ENCODE measurements around the gene ESPN.
A peak's percentile ranks its signal among the peaks of the same experiment; 100 is the strongest.

Gene ESPN

GRCh38 chr1:6424619-6425593 lies at the start of gene ESPN:
TSS of gene ESPN (plus strand) at chr1:6424776. CDS start at chr1:6424956, 180 bp downstream.
- Histone ChIP-seq H3K4me1 (peaks cover 10% of the 10 kb centered on the region), H3K9me3 (no peaks in the 10 kb centered on the region), H3K36me3 (replicated peaks) (no peaks in the 10 kb centered on the region), H3K27me3 (ENCODE audit: low read depth) (peaks cover 19% of the 10 kb centered on the region), H3K4me3 (peak within 1 kb of the TSS; percentile 24)
- no peak for DNase-seq (ENCODE audit: low spot score in 2 of 2)
- in situ Hi-C loops (cut with MboI; ENCODE audit: low sequenced_read_pairs): no loop called here

- H3K27me3 ChIP-seq (ENCODE audit: low read depth): no peaks in the 10 kb centered on the region
- peak in 1 of 2 experiments; percentile 44 for DNase-seq (ENCODE audit: low spot score in 2 of 2)
- in situ Hi-C loops (cut with MboI; ENCODE audit: low sequenced_read_pairs): no loop called here
- H3K4me3 ChIP-seq: no peak overlapping the region
- peaks cover 3% of the 10 kb centered on the region; the same call in 1 of the 2 replicates for H3K9me3 ChIP-seq
- H3K36me3 ChIP-seq (replicated peaks): no peaks in the 10 kb centered on the region
- H3K4me1 ChIP-seq: no peaks in the 10 kb centered on the region
Measured at GRCh38 chr1:6378096-6378746, 46.4 kb upstream of the ESPN start.

- Histone ChIP-seq H3K4me3 (no peak overlapping the region), H3K36me3 (replicated peaks) (no peaks in the 10 kb centered on the region), H3K27me3 (ENCODE audit: low read depth) (no peaks in the 10 kb centered on the region), H3K9me3 (peaks cover 5% of the 10 kb centered on the region), H3K4me1 (no peaks in the 10 kb centered on the region)
- no peak for DNase-seq (ENCODE audit: low spot score in 2 of 2)
- in situ Hi-C loops (cut with MboI; ENCODE audit: low sequenced_read_pairs): no loop called here
Measured at GRCh38 chr1:6380037-6380436, 44.5 kb upstream of the ESPN start.

GRCh38 chr1:6384135-6384534 lies 40.4 kb upstream of the ESPN start:
- H3K9me3 ChIP-seq: peaks cover 5% of the 10 kb centered on the region
- in situ Hi-C loops (cut with MboI; ENCODE audit: low sequenced_read_pairs): no loop called here
- no peak for DNase-seq (ENCODE audit: low spot score in 2 of 2)
- H3K27me3 ChIP-seq (ENCODE audit: low read depth): no peaks in the 10 kb centered on the region
- 0 out of 2 replicates have a peak, but pooled peaks cover 2% of the 10 kb centered on the region for H3K36me3 ChIP-seq (replicated peaks)
- H3K4me3 ChIP-seq: no peak overlapping the region
- peaks cover 6% of the 10 kb centered on the region for H3K4me1 ChIP-seq

GRCh38 chr1:6384962-6385361 lies 39.6 kb upstream of the ESPN start:
- H3K4me3 ChIP-seq: no peak overlapping the region
- in situ Hi-C loops (cut with MboI; ENCODE audit: low sequenced_read_pairs): no loop called here
- H3K4me1 ChIP-seq: peaks cover 6% of the 10 kb centered on the region
- 0 out of 2 replicates have a peak, but pooled peaks cover 2% of the 10 kb centered on the region for H3K36me3 ChIP-seq (replicated peaks)
- DNase-seq (ENCODE audit: low spot score in 2 of 2): no peak
- H3K9me3 ChIP-seq: peaks cover 2% of the 10 kb centered on the region
- H3K27me3 ChIP-seq (ENCODE audit: low read depth): no peaks in the 10 kb centered on the region

- in situ Hi-C loops (cut with MboI; ENCODE audit: low sequenced_read_pairs): no loop called here
- Histone ChIP-seq H3K4me3 (no peak overlapping the region), H3K9me3 (peaks cover 2% of the 10 kb centered on the region), H3K4me1 (peaks cover 6% of the 10 kb centered on the region), H3K27me3 (ENCODE audit: low read depth) (no peaks in the 10 kb centered on the region), H3K36me3 (replicated peaks) (0 out of 2 replicates have a peak, but pooled peaks cover 2% of the 10 kb centered on the region)
- peak in 1 of 2 experiments; percentile 33 for DNase-seq (ENCODE audit: low spot score in 2 of 2)
Measured at GRCh38 chr1:6385488-6386191, 38.9 kb upstream of the ESPN start.

GRCh38 chr1:6386371-6386949 lies 38.1 kb upstream of the ESPN start:
- no peak overlapping the region for H3K4me3 ChIP-seq
- 0 out of 2 replicates have a peak, but pooled peaks cover 2% of the 10 kb centered on the region for H3K36me3 ChIP-seq (replicated peaks)
- H3K9me3 ChIP-seq: peaks cover 2% of the 10 kb centered on the region
- peaks cover 8% of the 10 kb centered on the region for H3K4me1 ChIP-seq
- DNase-seq (ENCODE audit: low spot score in 2 of 2): no peak
- no peaks in the 10 kb centered on the region for H3K27me3 ChIP-seq (ENCODE audit: low read depth)
- in situ Hi-C loops (cut with MboI; ENCODE audit: low sequenced_read_pairs): no loop called here

- Histone ChIP-seq H3K27me3 (ENCODE audit: low read depth) (no peaks in the 10 kb centered on the region), H3K4me3 (no peak overlapping the region), H3K9me3 (no peaks in the 10 kb centered on the region), H3K36me3 (replicated peaks) (0 out of 2 replicates have a peak, but pooled peaks cover 2% of the 10 kb centered on the region), H3K4me1 (peaks cover 21% of the 10 kb centered on the region)
- DNase-seq (ENCODE audit: low spot score in 2 of 2): no peak
- in situ Hi-C loops (cut with MboI; ENCODE audit: low sequenced_read_pairs): no loop called here
Measured at GRCh38 chr1:6389971-6390370, 34.6 kb upstream of the ESPN start.

- no peaks in the 10 kb centered on the region for H3K9me3 ChIP-seq
- peak; percentile 8 to 42 for DNase-seq (ENCODE audit: low spot score in 2 of 2)
Measured at GRCh38 chr1:6391951-6392808, 32.4 kb upstream of the ESPN start.

GRCh38 chr1:6392809-6393399 lies 31.7 kb upstream of the ESPN start:
- Histone ChIP-seq H3K9me3 (no peaks in the 10 kb centered on the region), H3K4me3 (peak overlapping the region; percentile 60), H3K27me3 (ENCODE audit: low read depth) (no peaks in the 10 kb centered on the region), H3K36me3 (replicated peaks) (no peaks in the 10 kb centered on the region), H3K4me1 (peaks cover 15% of the 10 kb centered on the region)
- in situ Hi-C loops (cut with MboI; ENCODE audit: low sequenced_read_pairs): no loop called here
- DNase-seq (ENCODE audit: low spot score in 2 of 2): no peak

More at GRCh38 chr1:6391951-6392808, 32.4 kb upstream of the ESPN start:
- Histone ChIP-seq H3K4me3 (peak overlapping the region; percentile 60), H3K27me3 (ENCODE audit: low read depth) (no peaks in the 10 kb centered on the region), H3K4me1 (peaks cover 15% of the 10 kb centered on the region), H3K36me3 (replicated peaks) (no peaks in the 10 kb centered on the region)
- in situ Hi-C loops (cut with MboI; ENCODE audit: low sequenced_read_pairs): no loop called here

GRCh38 chr1:6393400-6394187 lies 31.0 kb upstream of the ESPN start, which contains the start of gene ACOT7:
TSS of gene ACOT7 (minus strand) at chr1:6393767. CDS start at chr1:6393399, 368 bp downstream.
- peak; percentile 83 to 93 for DNase-seq (ENCODE audit: low spot score in 2 of 2)
- in situ Hi-C loops (cut with MboI; ENCODE audit: low sequenced_read_pairs): no loop called here
- Histone ChIP-seq H3K9me3 (no peaks in the 10 kb centered on the region), H3K36me3 (replicated peaks) (no peaks in the 10 kb centered on the region), H3K4me1 (peaks cover 15% of the 10 kb centered on the region), H3K27me3 (ENCODE audit: low read depth) (no peaks in the 10 kb centered on the region), H3K4me3 (peak within 1 kb of the TSS; percentile 60)

All from HAP-1 (cell line).